ENCODE measurements around the gene MEF2A.

- no peak for TF ChIP-seq CTCF (IDR thresholded peaks at IDR 0.05; ENCODE audit: borderline replicate concordance, extremely low read depth, low read length, poor library complexity, severe bottlenecking)
- no peak for TF ChIP-seq EZH2 (IDR thresholded peaks at IDR 0.05; ENCODE audit: borderline replicate concordance, low read depth, low read length, severe bottlenecking)
These were observed 66.7 kb downstream of the MEF2A start for GRCh38 chr15:99632521-99632920.
